Measurements from ENCODE around the gene DUSP6.
"Not testable (repeated sequence)": the region's sequence is repeated elsewhere in the genome, so short reads cannot be mapped to it uniquely, and the experiment has no call there.

Gene DUSP6

GRCh38 chr12:89344043-89344861, 8.0 kb downstream of the DUSP6 start:
- no peak overlapping the region for H3K4me3 ChIP-seq
- H3K27ac ChIP-seq: no peak overlapping the region

GRCh38 chr12:89343127-89343526, 9.2 kb downstream of the DUSP6 start:
- no peak overlapping the region for H3K27ac ChIP-seq
- no peak overlapping the region for H3K4me3 ChIP-seq

GRCh38 chr12:89340861-89341260, 11.4 kb downstream of the DUSP6 start:
- no peak overlapping the region for H3K27ac ChIP-seq
- no peak overlapping the region for H3K4me3 ChIP-seq

- peak overlapping the region in 1 of 21 experiments; percentile 3 for H3K27ac ChIP-seq
Measured at GRCh38 chr12:89339526-89339925, 12.8 kb downstream of the DUSP6 start.

GRCh38 chr12:89337136-89337535, 15.2 kb downstream of the DUSP6 start:
- H3K27ac ChIP-seq, H3K4me3 ChIP-seq: not testable (repeated sequence)

More at GRCh38 chr12:89339526-89339925, 12.8 kb downstream of the DUSP6 start:
- H3K4me3 ChIP-seq: no peak overlapping the region

- no peak overlapping the region for H3K27ac ChIP-seq
- no peak overlapping the region for H3K4me3 ChIP-seq
Measured at GRCh38 chr12:89335452-89336244, 16.7 kb downstream of the DUSP6 start.

GRCh38 chr12:89334548-89335169, 17.6 kb downstream of the DUSP6 start:
- no peak overlapping the region for H3K27ac ChIP-seq
- no peak overlapping the region for H3K4me3 ChIP-seq

GRCh38 chr12:89333564-89334252, 18.6 kb downstream of the DUSP6 start:
- no peak overlapping the region for H3K27ac ChIP-seq
- H3K4me3 ChIP-seq: no peak overlapping the region

- no peak overlapping the region for H3K4me3 ChIP-seq
- H3K27ac ChIP-seq: no peak overlapping the region
Measured at GRCh38 chr12:89328151-89329030, 23.9 kb downstream of the DUSP6 start.

GRCh38 chr12:89327486-89328094, 24.7 kb downstream of the DUSP6 start:
- Histone ChIP-seq H3K27ac (no peak overlapping the region), H3K4me3 (no peak overlapping the region)

- no peak overlapping the region for H3K27ac ChIP-seq
Measured at GRCh38 chr12:89326239-89327040, 25.9 kb downstream of the DUSP6 start.

GRCh38 chr12:89325495-89325894, 26.8 kb downstream of the DUSP6 start:
- Histone ChIP-seq H3K27ac (no peak overlapping the region), H3K4me3 (no peak overlapping the region)

More at GRCh38 chr12:89326239-89327040, 25.9 kb downstream of the DUSP6 start:
- no peak overlapping the region for H3K4me3 ChIP-seq

- Histone ChIP-seq H3K4me3 (no peak overlapping the region), H3K27ac (no peak overlapping the region)
Measured at GRCh38 chr12:89324437-89324836, 27.9 kb downstream of the DUSP6 start.

- Histone ChIP-seq H3K27ac (no peak overlapping the region), H3K4me3 (no peak overlapping the region)
Measured at GRCh38 chr12:89323568-89324218, 28.6 kb downstream of the DUSP6 start.

GRCh38 chr12:89320735-89321134, 31.6 kb downstream of the DUSP6 start:
- Histone ChIP-seq H3K27ac (no peak overlapping the region), H3K4me3 (no peak overlapping the region)

- no peak overlapping the region for H3K27ac ChIP-seq
- H3K4me3 ChIP-seq: no peak overlapping the region
Measured at GRCh38 chr12:89319606-89320005, 32.7 kb downstream of the DUSP6 start.

GRCh38 chr12:89319122-89319521, 33.2 kb downstream of the DUSP6 start:
- Histone ChIP-seq H3K4me3 (no peak overlapping the region), H3K27ac (no peak overlapping the region)
